IMR-90 (cell line): Measurements from ENCODE around the gene POMT2. TPM values are rescaled to one million over a fixed set of nuclear protein-coding genes. Genes with fewer than 3 reads are reported as not detected.

Experiments
- ATAC-seq: fragments of 200-7000 bp; cut with Tn5 transposase; 2 replicates; pipeline ENCODE4 v1.9.1; 2020; ENCODE audit warnings: low read depth, mild to moderate bottlenecking, moderate library complexity
- BruUV-seq: library from RNA; stranded (reverse); fragments of 400-500 nt; replicated peaks from 2 replicates; lab custom pipeline; 2021; lab: Mats Ljungman, UMichigan
- CTCF ChIA-PET: fragments of 300-600 bp; formaldehyde crosslinking; extraction: SDS; loops from one replicate; lab custom pipeline; 2021; ENCODE audit warnings: antibody characterized with exemption; lab: Yijun Ruan, JAX
- POLR2A ChIA-PET: fragments of 300-600 bp; sonication (Branson Sonifier 250); formaldehyde crosslinking; loops from one replicate; lab custom pipeline; 2022; ENCODE audit warnings: antibody characterized with exemption; ENCODE audit not compliant: unreplicated experiment; lab: Charles Lee
- DNase-seq: peaks from one replicate; pipeline ENCODE4 v3.0.0; 2013
- H2AFZ ChIP-seq: replicated peaks from 2 replicates; pipeline ENCODE3; 2013; ENCODE audit warnings: low read length, mild to moderate bottlenecking; ENCODE audit not compliant: poor library complexity
- H2AK5ac ChIP-seq: 2 replicates; pipeline ENCODE4 v1.6.1; 2013; ENCODE audit warnings: low read depth, low read length, inconsistent platforms
- H2AK9ac ChIP-seq: replicated peaks from 2 replicates; pipeline ENCODE3; 2013; ENCODE audit warnings: mild to moderate bottlenecking, low read depth, low read length, moderate library complexity; ENCODE audit not compliant: poor library complexity
- H2BK120ac ChIP-seq: 2 replicates; pipeline ENCODE4 v1.6.1; 2013; ENCODE audit warnings: low read depth, low read length, inconsistent platforms
- H2BK15ac ChIP-seq: 3 replicates; pipeline ENCODE4 v1.6.1; 2013; ENCODE audit warnings: low read depth, low read length, inconsistent platforms
- H2BK20ac ChIP-seq: 2 replicates; pipeline ENCODE4 v1.6.1; 2013; ENCODE audit warnings: low read depth, mild to moderate bottlenecking, inconsistent platforms, low read length, moderate library complexity
- H2BK5ac ChIP-seq: 2 replicates; pipeline ENCODE4 v1.6.1; 2013; ENCODE audit warnings: mild to moderate bottlenecking, low read depth, low read length, inconsistent platforms; ENCODE audit not compliant: poor library complexity, severe bottlenecking
- H3K14ac ChIP-seq: replicated peaks from 2 replicates; pipeline ENCODE4 v1.6.1; 2013; ENCODE audit warnings: low read depth, low read length, inconsistent platforms
- H3K18ac ChIP-seq: 2 replicates; pipeline ENCODE4 v1.6.1; 2013; ENCODE audit warnings: low read depth, low read length, control low read depth
- H3K23ac ChIP-seq: 2 replicates; pipeline ENCODE4 v1.6.1; 2013; ENCODE audit warnings: low read depth, low read length, inconsistent platforms
- H3K27ac ChIP-seq: 2 replicates; pipeline ENCODE4 v1.5.1; 2013; ENCODE audit warnings: mild to moderate bottlenecking, control low read depth, low read length; ENCODE audit not compliant: insufficient read depth
- H3K27me3 ChIP-seq: 2 replicates; pipeline ENCODE4 v1.6.1; 2013; ENCODE audit warnings: low read length; ENCODE audit not compliant: control insufficient read depth, insufficient read depth
- H3K36me3 ChIP-seq: 2 replicates; pipeline ENCODE4 v1.6.1; 2013; ENCODE audit warnings: low read length, mixed read lengths; ENCODE audit not compliant: control insufficient read depth, insufficient read depth
- H3K4ac ChIP-seq: 2 replicates; pipeline ENCODE4 v1.6.1; 2013; ENCODE audit warnings: low read depth, low read length, inconsistent platforms
- H3K4me1 ChIP-seq: 2 replicates; pipeline ENCODE4 v1.6.1; 2013; ENCODE audit warnings: low read length, mixed read lengths; ENCODE audit not compliant: control insufficient read depth, insufficient read depth
- H3K4me2 ChIP-seq: 2 replicates; pipeline ENCODE4 v1.6.1; 2013; ENCODE audit warnings: low read depth, mild to moderate bottlenecking, control low read depth, low read length, moderate library complexity
- H3K4me3 ChIP-seq: 2 replicates; pipeline ENCODE4 v1.5.1; 2013; ENCODE audit warnings: low read depth, mild to moderate bottlenecking, control low read depth, low read length, moderate library complexity; ENCODE audit not compliant: insufficient read depth
- H3K56ac ChIP-seq: 2 replicates; pipeline ENCODE4 v1.6.1; 2013; ENCODE audit warnings: low read length, inconsistent platforms; ENCODE audit not compliant: insufficient read depth; ENCODE audit errors: extremely low read depth
- H3K79me1 ChIP-seq, 2 experiments: 2 replicates each; pipeline ENCODE4 v1.6.1; 2013; ENCODE audit warnings: low read length in 2 of 2, inconsistent platforms in 1 of 2, low read depth in 1 of 2
- H3K9ac ChIP-seq: 2 replicates; pipeline ENCODE4 v1.6.1; 2013; ENCODE audit warnings: low read depth, low read length, control low read depth
- H3K9me1 ChIP-seq: 2 replicates; pipeline ENCODE4 v1.6.1; 2013; ENCODE audit warnings: low read length, inconsistent platforms; ENCODE audit not compliant: insufficient read depth
- H3K9me3 ChIP-seq: 2 replicates; pipeline ENCODE4 v1.6.1; 2013; ENCODE audit warnings: low read length; ENCODE audit not compliant: control insufficient read depth, insufficient read depth
- H4K20me1 ChIP-seq: 2 replicates; pipeline ENCODE4 v1.6.1; 2013; ENCODE audit warnings: low read length, inconsistent platforms; ENCODE audit not compliant: insufficient read depth
- H4K5ac ChIP-seq: 2 replicates; pipeline ENCODE4 v1.6.1; 2013; ENCODE audit warnings: mild to moderate bottlenecking, low read depth, low read length, control low read depth
- H4K8ac ChIP-seq, 2 experiments: 2 replicates each; pipeline ENCODE4 v1.6.1; 2013; ENCODE audit warnings: low read depth in 2 of 2, low read length in 2 of 2, control low read depth in 1 of 2, inconsistent platforms in 1 of 2
- H4K91ac ChIP-seq: 2 replicates; pipeline ENCODE4 v1.6.1; 2013; ENCODE audit warnings: low read depth, low read length, inconsistent platforms; ENCODE audit not compliant: insufficient read depth
- BHLHE40 ChIP-seq: fragments of 150-350 bp; IDR thresholded peaks from 2 replicates; pipeline ENCODE4 v1.6.1; 2016; ENCODE audit warnings: mild to moderate bottlenecking, low read depth, low read length
- CEBPB ChIP-seq: IDR thresholded peaks from 2 replicates; pipeline ENCODE4 v1.6.1; 2012; ENCODE audit warnings: low read depth, low read length, improper control_type of control experiment
- CTCF ChIP-seq: conservative IDR thresholded peaks from 2 replicates; pipeline ENCODE4 v1.5.1; 2012; ENCODE audit warnings: mild to moderate bottlenecking, low read depth, low read length, improper control_type of control experiment
- ELK1 ChIP-seq: fragments of 150-350 bp; IDR thresholded peaks from 2 replicates; pipeline ENCODE4 v1.6.1; 2016; ENCODE audit warnings: low read depth, mild to moderate bottlenecking, low read length, moderate library complexity, borderline replicate concordance
- MAFK ChIP-seq: IDR thresholded peaks from 2 replicates; pipeline ENCODE4 v1.6.1; 2012; ENCODE audit warnings: low read depth, low read length, improper control_type of control experiment
- MAZ ChIP-seq: IDR thresholded peaks from 2 replicates; pipeline ENCODE4 v1.6.1; 2012; ENCODE audit warnings: low read depth, mild to moderate bottlenecking, low read length, improper control_type of control experiment, moderate library complexity, borderline replicate concordance
- POLR2A ChIP-seq: IDR thresholded peaks from 2 replicates; pipeline ENCODE4 v1.6.1; 2012; ENCODE audit warnings: mild to moderate bottlenecking, low read depth, low read length
- RCOR1 ChIP-seq: IDR thresholded peaks from 2 replicates; pipeline ENCODE4 v1.6.1; 2012; ENCODE audit warnings: mild to moderate bottlenecking, low read length, improper control_type of control experiment; ENCODE audit not compliant: insufficient replicate concordance
- SMC3 ChIP-seq: fragments of 150-350 bp; IDR thresholded peaks from 2 replicates; pipeline ENCODE4 v1.6.1; 2016; ENCODE audit warnings: low read depth, mild to moderate bottlenecking, antibody characterized with exemption, low read length, moderate library complexity
- WGBS, 2 experiments: methylation state at CpG; one replicate each; pipeline versions ENCODE4 v1.1.5 to v1.1.7; 2013; ENCODE audit warnings: missing lambda C conversion rate in 2 of 2; ENCODE audit not compliant: insufficient read length in 1 of 2; ENCODE audit errors: extremely low coverage in 2 of 2; 5-methylcytosine and 5-hydroxymethylcytosine counted together
- dilution Hi-C: fragments of 300-500 bp; cut with HindIII; formaldehyde crosslinking; loops from one replicate; pipeline ENCODE4 v1.14.3; 2018; ENCODE audit warnings: low sequenced_read_pairs; ENCODE audit not compliant: unreplicated experiment
- in situ Hi-C: fragments of 300-500 bp; cut with MboI; formaldehyde crosslinking; loops from 3 replicates; pipeline ENCODE4 v1.14.3; 2019; ENCODE audit warnings: low sequenced_read_pairs, inconsistent platforms, mixed read lengths
- intact Hi-C: fragments of 100-400 bp; cut with micrococcal nuclease; formaldehyde crosslinking; loops from 2 replicates; pipeline ENCODE4 v1.10.0; 2022
- polyA plus RNA-seq, 3 experiments: library from polyadenylated mRNA; depleted of rRNA; stranded (reverse); fragments of >200 nt; gene quantifications; 2 replicates each; pipeline ENCODE4 v1.2.3, GENCODE V29; 2012; ENCODE audit warnings: low replicate concordance in 1 of 3
- total RNA-seq: library from RNA; depleted of rRNA; stranded (reverse); fragments of >200 nt; gene quantifications from 2 replicates; pipeline ENCODE4 v1.2.3, GENCODE V29; 2012

Gene POMT2
- total and polyA plus RNA-seq, 2 of the 4 experiments (the other 2 are of a cell fraction), result 6.5 to 13.0 TPM

GRCh38 chr14:77249286-77249685 is 71.4 kb downstream of the POMT2 start:
- dilution Hi-C loops, result no loop called here
- no peaks in the 10 kb centered on the region for H3K36me3 ChIP-seq
- H3K79me1 ChIP-seq, result no peaks in the 10 kb centered on the region
- no TSS peak for BruUV-seq
- ChIA-PET CTCF (no interaction called here), POLR2A (no interaction called here)
- TF ChIP-seq CEBPB, result no peak
- TF ChIP-seq POLR2A, result no peak
- TF ChIP-seq CTCF, result no peak
- TF ChIP-seq BHLHE40, result no peak
- TF ChIP-seq RCOR1, result no peak
- no peak for TF ChIP-seq ELK1
- TF ChIP-seq SMC3, result no peak
- no peak for TF ChIP-seq MAZ
- TF ChIP-seq MAFK, result no peak
- H3K27me3 ChIP-seq, result peaks cover 3% of the 10 kb centered on the region; the same call in 1 of the 2 replicates
- no peak overlapping the region for H4K5ac ChIP-seq
- H3K4ac ChIP-seq, result no peak overlapping the region
- H4K20me1 ChIP-seq, result no peaks in the 10 kb centered on the region
- no peak overlapping the region for H3K56ac ChIP-seq
- no peak overlapping the region for H3K9ac ChIP-seq
- H2BK15ac ChIP-seq, result no peak overlapping the region
- H3K27ac ChIP-seq, result no peak overlapping the region
- H2AK5ac ChIP-seq, result no peak overlapping the region
- no peak overlapping the region for H3K14ac ChIP-seq
- no peak overlapping the region for H2BK120ac ChIP-seq
- no peak overlapping the region for H2AK9ac ChIP-seq
- WGBS, 2 experiments, result no CpG with 5 or more reads among the region's 7 CpGs
- ATAC-seq, result no peak
- no peak overlapping the region for H4K8ac ChIP-seq
- no peaks in the 10 kb centered on the region for H3K9me1 ChIP-seq
- intact Hi-C loops, result no loop called here
- no peak overlapping the region for H2BK5ac ChIP-seq
- H3K4me3 ChIP-seq, result no peak overlapping the region
- no peaks in the 10 kb centered on the region for H3K9me3 ChIP-seq
- H4K91ac ChIP-seq, result no peak overlapping the region
- DNase-seq, result no peak
- H3K18ac ChIP-seq, result no peak overlapping the region
- H3K4me2 ChIP-seq, result no peak overlapping the region
- no peak overlapping the region for H2BK20ac ChIP-seq
- no peaks in the 10 kb centered on the region for H3K4me1 ChIP-seq
- H2AFZ ChIP-seq, result no peak overlapping the region
- no peak overlapping the region for H3K23ac ChIP-seq
- in situ Hi-C loops, result no loop called here
